IMR-90 (cell line): ENCODE results near the gene HLX. TPM values are rescaled to one million over a fixed set of nuclear protein-coding genes. Genes with fewer than 3 reads are reported as not detected.

ENCODE experiments used
- ATAC-seq: fragments of 200-7000 bp; cut with Tn5 transposase; 2 replicates; pipeline ENCODE4 v1.9.1; 2020; ENCODE audit warnings: low read depth, mild to moderate bottlenecking, moderate library complexity
- BruUV-seq: library from RNA; stranded (reverse); fragments of 400-500 nt; replicated peaks from 2 replicates; lab custom pipeline; 2021; lab: Mats Ljungman, UMichigan
- CTCF ChIA-PET: fragments of 300-600 bp; formaldehyde crosslinking; extraction: SDS; loops from one replicate; lab custom pipeline; 2021; ENCODE audit warnings: antibody characterized with exemption; lab: Yijun Ruan, JAX
- POLR2A ChIA-PET: fragments of 300-600 bp; sonication (Branson Sonifier 250); formaldehyde crosslinking; loops from one replicate; lab custom pipeline; 2022; ENCODE audit warnings: antibody characterized with exemption; ENCODE audit not compliant: unreplicated experiment; lab: Charles Lee
- DNase-seq: peaks from one replicate; pipeline ENCODE4 v3.0.0; 2013
- H2AFZ ChIP-seq: replicated peaks from 2 replicates; pipeline ENCODE3; 2013; ENCODE audit warnings: low read length, mild to moderate bottlenecking; ENCODE audit not compliant: poor library complexity
- H2AK5ac ChIP-seq: 2 replicates; pipeline ENCODE4 v1.6.1; 2013; ENCODE audit warnings: low read depth, low read length, inconsistent platforms
- H2AK9ac ChIP-seq: replicated peaks from 2 replicates; pipeline ENCODE3; 2013; ENCODE audit warnings: mild to moderate bottlenecking, low read depth, low read length, moderate library complexity; ENCODE audit not compliant: poor library complexity
- H2BK120ac ChIP-seq: 2 replicates; pipeline ENCODE4 v1.6.1; 2013; ENCODE audit warnings: low read depth, low read length, inconsistent platforms
- H2BK15ac ChIP-seq: 3 replicates; pipeline ENCODE4 v1.6.1; 2013; ENCODE audit warnings: low read depth, low read length, inconsistent platforms
- H2BK20ac ChIP-seq: 2 replicates; pipeline ENCODE4 v1.6.1; 2013; ENCODE audit warnings: low read depth, mild to moderate bottlenecking, inconsistent platforms, low read length, moderate library complexity
- H2BK5ac ChIP-seq: 2 replicates; pipeline ENCODE4 v1.6.1; 2013; ENCODE audit warnings: mild to moderate bottlenecking, low read depth, low read length, inconsistent platforms; ENCODE audit not compliant: poor library complexity, severe bottlenecking
- H3K14ac ChIP-seq: replicated peaks from 2 replicates; pipeline ENCODE4 v1.6.1; 2013; ENCODE audit warnings: low read depth, low read length, inconsistent platforms
- H3K18ac ChIP-seq: 2 replicates; pipeline ENCODE4 v1.6.1; 2013; ENCODE audit warnings: low read depth, low read length, control low read depth
- H3K23ac ChIP-seq: 2 replicates; pipeline ENCODE4 v1.6.1; 2013; ENCODE audit warnings: low read depth, low read length, inconsistent platforms
- H3K27ac ChIP-seq: 2 replicates; pipeline ENCODE4 v1.5.1; 2013; ENCODE audit warnings: mild to moderate bottlenecking, control low read depth, low read length; ENCODE audit not compliant: insufficient read depth
- H3K27me3 ChIP-seq: 2 replicates; pipeline ENCODE4 v1.6.1; 2013; ENCODE audit warnings: low read length; ENCODE audit not compliant: control insufficient read depth, insufficient read depth
- H3K36me3 ChIP-seq: 2 replicates; pipeline ENCODE4 v1.6.1; 2013; ENCODE audit warnings: low read length, mixed read lengths; ENCODE audit not compliant: control insufficient read depth, insufficient read depth
- H3K4ac ChIP-seq: 2 replicates; pipeline ENCODE4 v1.6.1; 2013; ENCODE audit warnings: low read depth, low read length, inconsistent platforms
- H3K4me1 ChIP-seq: 2 replicates; pipeline ENCODE4 v1.6.1; 2013; ENCODE audit warnings: low read length, mixed read lengths; ENCODE audit not compliant: control insufficient read depth, insufficient read depth
- H3K4me2 ChIP-seq: 2 replicates; pipeline ENCODE4 v1.6.1; 2013; ENCODE audit warnings: low read depth, mild to moderate bottlenecking, control low read depth, low read length, moderate library complexity
- H3K4me3 ChIP-seq: 2 replicates; pipeline ENCODE4 v1.5.1; 2013; ENCODE audit warnings: low read depth, mild to moderate bottlenecking, control low read depth, low read length, moderate library complexity; ENCODE audit not compliant: insufficient read depth
- H3K56ac ChIP-seq: 2 replicates; pipeline ENCODE4 v1.6.1; 2013; ENCODE audit warnings: low read length, inconsistent platforms; ENCODE audit not compliant: insufficient read depth; ENCODE audit errors: extremely low read depth
- H3K79me1 ChIP-seq, 2 experiments: 2 replicates each; pipeline ENCODE4 v1.6.1; 2013; ENCODE audit warnings: low read length in 2 of 2, inconsistent platforms in 1 of 2, low read depth in 1 of 2
- H3K9ac ChIP-seq: 2 replicates; pipeline ENCODE4 v1.6.1; 2013; ENCODE audit warnings: low read depth, low read length, control low read depth
- H3K9me1 ChIP-seq: 2 replicates; pipeline ENCODE4 v1.6.1; 2013; ENCODE audit warnings: low read length, inconsistent platforms; ENCODE audit not compliant: insufficient read depth
- H3K9me3 ChIP-seq: 2 replicates; pipeline ENCODE4 v1.6.1; 2013; ENCODE audit warnings: low read length; ENCODE audit not compliant: control insufficient read depth, insufficient read depth
- H4K20me1 ChIP-seq: 2 replicates; pipeline ENCODE4 v1.6.1; 2013; ENCODE audit warnings: low read length, inconsistent platforms; ENCODE audit not compliant: insufficient read depth
- H4K5ac ChIP-seq: 2 replicates; pipeline ENCODE4 v1.6.1; 2013; ENCODE audit warnings: mild to moderate bottlenecking, low read depth, low read length, control low read depth
- H4K8ac ChIP-seq, 2 experiments: 2 replicates each; pipeline ENCODE4 v1.6.1; 2013; ENCODE audit warnings: low read depth in 2 of 2, low read length in 2 of 2, control low read depth in 1 of 2, inconsistent platforms in 1 of 2
- H4K91ac ChIP-seq: 2 replicates; pipeline ENCODE4 v1.6.1; 2013; ENCODE audit warnings: low read depth, low read length, inconsistent platforms; ENCODE audit not compliant: insufficient read depth
- BHLHE40 ChIP-seq: fragments of 150-350 bp; IDR thresholded peaks from 2 replicates; pipeline ENCODE4 v1.6.1; 2016; ENCODE audit warnings: mild to moderate bottlenecking, low read depth, low read length
- CEBPB ChIP-seq: IDR thresholded peaks from 2 replicates; pipeline ENCODE4 v1.6.1; 2012; ENCODE audit warnings: low read depth, low read length, improper control_type of control experiment
- CHD1 ChIP-seq: IDR thresholded peaks from 2 replicates; pipeline ENCODE4 v1.6.1; 2012; ENCODE audit warnings: low read depth, low read length, improper control_type of control experiment
- FOS ChIP-seq: fragments of 150-350 bp; IDR thresholded peaks from 2 replicates; pipeline ENCODE4 v1.6.1; 2016; ENCODE audit warnings: low read depth, low read length
- MAFK ChIP-seq: IDR thresholded peaks from 2 replicates; pipeline ENCODE4 v1.6.1; 2012; ENCODE audit warnings: low read depth, low read length, improper control_type of control experiment
- MAZ ChIP-seq: IDR thresholded peaks from 2 replicates; pipeline ENCODE4 v1.6.1; 2012; ENCODE audit warnings: low read depth, mild to moderate bottlenecking, low read length, improper control_type of control experiment, moderate library complexity, borderline replicate concordance
- MXI1 ChIP-seq: IDR thresholded peaks from 2 replicates; pipeline ENCODE4 v1.6.1; 2012; ENCODE audit warnings: low read depth, mild to moderate bottlenecking, low read length, moderate library complexity, borderline replicate concordance
- NFE2L2 ChIP-seq: fragments of 150-350 bp; IDR thresholded peaks from 2 replicates; pipeline ENCODE4 v1.6.1; 2016; ENCODE audit warnings: low read depth, mild to moderate bottlenecking, low read length
- POLR2A ChIP-seq: IDR thresholded peaks from 2 replicates; pipeline ENCODE4 v1.6.1; 2012; ENCODE audit warnings: mild to moderate bottlenecking, low read depth, low read length
- RAD21 ChIP-seq: IDR thresholded peaks from 2 replicates; pipeline ENCODE4 v1.6.1; 2012; ENCODE audit warnings: low read length, improper control_type of control experiment
- RCOR1 ChIP-seq: IDR thresholded peaks from 2 replicates; pipeline ENCODE4 v1.6.1; 2012; ENCODE audit warnings: mild to moderate bottlenecking, low read length, improper control_type of control experiment; ENCODE audit not compliant: insufficient replicate concordance
- RFX5 ChIP-seq: IDR thresholded peaks from 2 replicates; pipeline ENCODE4 v1.8.0; 2012; ENCODE audit warnings: low read depth, mild to moderate bottlenecking, low read length, moderate library complexity
- SMC3 ChIP-seq: fragments of 150-350 bp; IDR thresholded peaks from 2 replicates; pipeline ENCODE4 v1.6.1; 2016; ENCODE audit warnings: low read depth, mild to moderate bottlenecking, antibody characterized with exemption, low read length, moderate library complexity
- WGBS, 2 experiments: methylation state at CpG; one replicate each; pipeline versions ENCODE4 v1.1.5 to v1.1.7; 2013; ENCODE audit warnings: missing lambda C conversion rate in 2 of 2; ENCODE audit not compliant: insufficient read length in 1 of 2; ENCODE audit errors: extremely low coverage in 2 of 2; 5-methylcytosine and 5-hydroxymethylcytosine counted together
- dilution Hi-C: fragments of 300-500 bp; cut with HindIII; formaldehyde crosslinking; loops from one replicate; pipeline ENCODE4 v1.14.3; 2018; ENCODE audit warnings: low sequenced_read_pairs; ENCODE audit not compliant: unreplicated experiment
- in situ Hi-C: fragments of 300-500 bp; cut with MboI; formaldehyde crosslinking; loops from 3 replicates; pipeline ENCODE4 v1.14.3; 2019; ENCODE audit warnings: low sequenced_read_pairs, inconsistent platforms, mixed read lengths
- intact Hi-C: fragments of 100-400 bp; cut with micrococcal nuclease; formaldehyde crosslinking; loops from 2 replicates; pipeline ENCODE4 v1.10.0; 2022
- polyA plus RNA-seq, 3 experiments: library from polyadenylated mRNA; depleted of rRNA; stranded (reverse); fragments of >200 nt; gene quantifications; 2 replicates each; pipeline ENCODE4 v1.2.3, GENCODE V29; 2012; ENCODE audit warnings: low replicate concordance in 1 of 3
- total RNA-seq: library from RNA; depleted of rRNA; stranded (reverse); fragments of >200 nt; gene quantifications from 2 replicates; pipeline ENCODE4 v1.2.3, GENCODE V29; 2012
- TF ChIP-seq, protein P1 (sequence below): conservative IDR thresholded peaks from 2 replicates; pipeline ENCODE4 v1.5.1; 2012; ENCODE audit warnings: mild to moderate bottlenecking, low read depth, low read length, improper control_type of control experiment
- TF ChIP-seq, protein P2 (sequence below): fragments of 150-350 bp; IDR thresholded peaks from 2 replicates; pipeline ENCODE4 v1.6.1; 2016; ENCODE audit warnings: low read depth, mild to moderate bottlenecking, low read length, moderate library complexity, borderline replicate concordance
- TF ChIP-seq, protein P3 (sequence below): fragments of 150-350 bp; IDR thresholded peaks from 2 replicates; pipeline ENCODE4 v1.6.1; 2017; ENCODE audit warnings: mild to moderate bottlenecking, antibody characterized with exemption, low read length, low read depth

HLX gene
- total and polyA plus RNA-seq, 2 of the 4 experiments (the other 2 are of a cell fraction) = 4.3 to 6.1 TPM

DNA sequence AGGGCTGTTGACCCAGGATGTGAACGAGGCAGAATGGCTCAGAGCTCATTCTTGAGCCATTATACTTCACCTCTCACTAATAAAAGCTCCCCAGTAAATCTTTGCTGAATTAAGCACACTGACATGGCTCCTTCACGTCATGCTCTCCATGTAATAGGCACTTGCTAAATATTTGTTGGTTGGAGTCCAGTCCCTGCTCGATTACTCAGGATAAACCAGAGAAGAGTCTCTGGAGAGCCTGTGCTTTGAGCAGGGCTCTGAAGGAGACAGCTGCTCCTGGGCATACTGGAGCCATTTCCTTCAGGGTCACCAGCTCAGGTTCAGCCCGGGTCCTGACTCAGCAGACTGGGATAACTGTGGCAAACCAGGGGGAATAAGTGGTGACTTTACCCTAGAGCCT is 46.9 kb downstream of the HLX start:
- no peak overlapping the region for H3K9ac ChIP-seq
- H4K5ac ChIP-seq = no peak overlapping the region
- intact Hi-C loops (no loop called here), in situ Hi-C loops (no loop called here), dilution Hi-C loops (no loop called here)
- no peaks in the 10 kb centered on the region for H3K9me1 ChIP-seq
- peak; percentile 7 for DNase-seq
- no peak overlapping the region for H2BK120ac ChIP-seq
- H3K4me1 ChIP-seq = no peaks in the 10 kb centered on the region
- no peak overlapping the region for H2BK5ac ChIP-seq
- H2AFZ ChIP-seq = no peak overlapping the region
- no peak overlapping the region for H3K27ac ChIP-seq
- H2AK9ac ChIP-seq = no peak overlapping the region
- no peaks in the 10 kb centered on the region for H3K9me3 ChIP-seq
- no peak overlapping the region for H2BK20ac ChIP-seq
- no peaks in the 10 kb centered on the region for H3K79me1 ChIP-seq
- H3K4ac ChIP-seq = no peak overlapping the region
- no peak overlapping the region for H3K56ac ChIP-seq
- H4K20me1 ChIP-seq = no peaks in the 10 kb centered on the region
- H3K4me3 ChIP-seq = no peak overlapping the region
- no peak; the same call in 1 of the 2 replicates for ATAC-seq
- H3K27me3 ChIP-seq = peaks cover 1% of the 10 kb centered on the region
- no peaks in the 10 kb centered on the region for H3K36me3 ChIP-seq
- no peak overlapping the region for H3K14ac ChIP-seq
- CTCF ChIA-PET = no interaction called here
- no TSS peak for BruUV-seq
- H4K91ac ChIP-seq = no peak overlapping the region
- no peak overlapping the region for H2AK5ac ChIP-seq
- TF ChIP-seq MXI1 (no peak), RFX5 (no peak), RCOR1 (no peak), CHD1 (no peak), CEBPB (no peak), POLR2A (no peak), MAFK (no peak), MAZ (no peak), NFE2L2 (no peak), BHLHE40 (no peak), SMC3 (no peak), FOS (no peak), RAD21 (no peak)
- TF ChIP-seq, protein P1, sequence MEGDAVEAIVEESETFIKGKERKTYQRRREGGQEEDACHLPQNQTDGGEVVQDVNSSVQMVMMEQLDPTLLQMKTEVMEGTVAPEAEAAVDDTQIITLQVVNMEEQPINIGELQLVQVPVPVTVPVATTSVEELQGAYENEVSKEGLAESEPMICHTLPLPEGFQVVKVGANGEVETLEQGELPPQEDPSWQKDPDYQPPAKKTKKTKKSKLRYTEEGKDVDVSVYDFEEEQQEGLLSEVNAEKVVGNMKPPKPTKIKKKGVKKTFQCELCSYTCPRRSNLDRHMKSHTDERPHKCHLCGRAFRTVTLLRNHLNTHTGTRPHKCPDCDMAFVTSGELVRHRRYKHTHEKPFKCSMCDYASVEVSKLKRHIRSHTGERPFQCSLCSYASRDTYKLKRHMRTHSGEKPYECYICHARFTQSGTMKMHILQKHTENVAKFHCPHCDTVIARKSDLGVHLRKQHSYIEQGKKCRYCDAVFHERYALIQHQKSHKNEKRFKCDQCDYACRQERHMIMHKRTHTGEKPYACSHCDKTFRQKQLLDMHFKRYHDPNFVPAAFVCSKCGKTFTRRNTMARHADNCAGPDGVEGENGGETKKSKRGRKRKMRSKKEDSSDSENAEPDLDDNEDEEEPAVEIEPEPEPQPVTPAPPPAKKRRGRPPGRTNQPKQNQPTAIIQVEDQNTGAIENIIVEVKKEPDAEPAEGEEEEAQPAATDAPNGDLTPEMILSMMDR = no peak
- TF ChIP-seq, protein P2, sequence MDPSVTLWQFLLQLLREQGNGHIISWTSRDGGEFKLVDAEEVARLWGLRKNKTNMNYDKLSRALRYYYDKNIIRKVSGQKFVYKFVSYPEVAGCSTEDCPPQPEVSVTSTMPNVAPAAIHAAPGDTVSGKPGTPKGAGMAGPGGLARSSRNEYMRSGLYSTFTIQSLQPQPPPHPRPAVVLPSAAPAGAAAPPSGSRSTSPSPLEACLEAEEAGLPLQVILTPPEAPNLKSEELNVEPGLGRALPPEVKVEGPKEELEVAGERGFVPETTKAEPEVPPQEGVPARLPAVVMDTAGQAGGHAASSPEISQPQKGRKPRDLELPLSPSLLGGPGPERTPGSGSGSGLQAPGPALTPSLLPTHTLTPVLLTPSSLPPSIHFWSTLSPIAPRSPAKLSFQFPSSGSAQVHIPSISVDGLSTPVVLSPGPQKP = no peak
- TF ChIP-seq, protein P3, sequence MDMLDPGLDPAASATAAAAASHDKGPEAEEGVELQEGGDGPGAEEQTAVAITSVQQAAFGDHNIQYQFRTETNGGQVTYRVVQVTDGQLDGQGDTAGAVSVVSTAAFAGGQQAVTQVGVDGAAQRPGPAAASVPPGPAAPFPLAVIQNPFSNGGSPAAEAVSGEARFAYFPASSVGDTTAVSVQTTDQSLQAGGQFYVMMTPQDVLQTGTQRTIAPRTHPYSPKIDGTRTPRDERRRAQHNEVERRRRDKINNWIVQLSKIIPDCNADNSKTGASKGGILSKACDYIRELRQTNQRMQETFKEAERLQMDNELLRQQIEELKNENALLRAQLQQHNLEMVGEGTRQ = no peak
- no peak overlapping the region for H4K8ac ChIP-seq
- POLR2A ChIA-PET = no interaction called here
- no peak overlapping the region for H2BK15ac ChIP-seq
- no peak overlapping the region for H3K4me2 ChIP-seq
- H3K23ac ChIP-seq = no peak overlapping the region
- 40% methylated on average over 1 of the region's 4 CpGs; no CpG with 5 or more reads in 1 of the 2 experiments for WGBS, 2 experiments
- H3K18ac ChIP-seq = no peak overlapping the region
